Lower leg skin (tissue), 4 donors: ENCODE data around the gene SCN8A. TPM values are rescaled to one million over a fixed set of nuclear protein-coding genes. Genes with fewer than 3 reads are reported as not detected.

Experiments
- DNase-seq, 2 donors: peaks; one replicate each; pipeline ENCODE4 v3.0.0-alpha.2; 2019; ENCODE audit warnings: low spot score in 2 of 2
- H3K4me3 ChIP-seq: fragments of 200-600 bp; sonication (generic); 2 replicates; pipeline ENCODE4 v1.5.1; 2017; ENCODE audit warnings: mild to moderate bottlenecking, low read depth; ENCODE audit not compliant: poor library complexity, severe bottlenecking
- POLR2A ChIP-seq, 2 donors: fragments of 450-650 bp; IDR thresholded peaks; one replicate each; pipeline ENCODE4 v1.6.1; 2016 to 2017; ENCODE audit warnings: antibody characterized with exemption in 2 of 2, mild to moderate bottlenecking in 1 of 2, moderate library complexity in 1 of 2
- WGBS, 2 donors: methylation state at CpG; one replicate each; pipeline ENCODE4 v1.1.5; 2018; 5-methylcytosine and 5-hydroxymethylcytosine counted together
- intact Hi-C: fragments of 100-400 bp; cut with DNase I; formaldehyde crosslinking; loops from one replicate; pipeline ENCODE4 v1.15.0; 2023; ENCODE audit warnings: low total_unique reads
- total RNA-seq, 4 donors: library from RNA; depleted of rRNA; stranded (reverse); fragments of >200 nt; gene quantifications; one replicate each; pipeline ENCODE4 v1.1.0, GENCODE V29; 2016
- TF ChIP-seq, protein P1 (sequence below), 3 donors: fragments of 450-650 bp; IDR thresholded peaks; one replicate each; pipeline ENCODE4 v1.5.1; 2016; ENCODE audit warnings: antibody characterized with exemption in 3 of 3, mild to moderate bottlenecking in 3 of 3, moderate library complexity in 2 of 3

SCN8A gene
- total RNA-seq, 4 donors from 2014 or later: 0.42 to 0.80 (median 0.65) TPM

DNA sequence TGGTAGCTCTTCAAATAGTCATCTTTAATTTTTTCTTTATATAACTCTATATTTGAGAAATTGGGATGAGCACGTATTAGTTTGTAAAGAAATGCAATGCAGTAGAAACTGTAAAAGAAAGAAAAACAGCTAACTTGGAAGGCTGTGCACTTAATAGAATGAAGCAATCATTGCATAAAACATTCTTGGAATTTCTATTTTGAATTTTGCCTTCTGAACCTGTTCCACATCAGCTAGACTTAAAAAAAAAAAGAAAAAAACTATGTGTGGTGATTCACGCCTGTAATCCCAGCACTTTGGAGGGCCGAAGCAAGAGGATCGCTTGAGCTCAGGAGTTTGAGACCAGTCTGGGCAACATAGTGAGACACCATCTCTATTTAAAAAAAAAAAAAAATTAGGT lies 29.4 kb downstream of the SCN8A start:
- 88 to 94% methylated on average over 4 of the region's 4 CpGs for WGBS, 2 donors
- DNase-seq: no peak
- intact Hi-C loops: no loop called here
- no peak overlapping the region for H3K4me3 ChIP-seq
- TF ChIP-seq, protein P1, sequence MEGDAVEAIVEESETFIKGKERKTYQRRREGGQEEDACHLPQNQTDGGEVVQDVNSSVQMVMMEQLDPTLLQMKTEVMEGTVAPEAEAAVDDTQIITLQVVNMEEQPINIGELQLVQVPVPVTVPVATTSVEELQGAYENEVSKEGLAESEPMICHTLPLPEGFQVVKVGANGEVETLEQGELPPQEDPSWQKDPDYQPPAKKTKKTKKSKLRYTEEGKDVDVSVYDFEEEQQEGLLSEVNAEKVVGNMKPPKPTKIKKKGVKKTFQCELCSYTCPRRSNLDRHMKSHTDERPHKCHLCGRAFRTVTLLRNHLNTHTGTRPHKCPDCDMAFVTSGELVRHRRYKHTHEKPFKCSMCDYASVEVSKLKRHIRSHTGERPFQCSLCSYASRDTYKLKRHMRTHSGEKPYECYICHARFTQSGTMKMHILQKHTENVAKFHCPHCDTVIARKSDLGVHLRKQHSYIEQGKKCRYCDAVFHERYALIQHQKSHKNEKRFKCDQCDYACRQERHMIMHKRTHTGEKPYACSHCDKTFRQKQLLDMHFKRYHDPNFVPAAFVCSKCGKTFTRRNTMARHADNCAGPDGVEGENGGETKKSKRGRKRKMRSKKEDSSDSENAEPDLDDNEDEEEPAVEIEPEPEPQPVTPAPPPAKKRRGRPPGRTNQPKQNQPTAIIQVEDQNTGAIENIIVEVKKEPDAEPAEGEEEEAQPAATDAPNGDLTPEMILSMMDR (IDR thresholded peaks at IDR 0.05): no peak
- no peak for TF ChIP-seq POLR2A (IDR thresholded peaks at IDR 0.05)

DNA sequence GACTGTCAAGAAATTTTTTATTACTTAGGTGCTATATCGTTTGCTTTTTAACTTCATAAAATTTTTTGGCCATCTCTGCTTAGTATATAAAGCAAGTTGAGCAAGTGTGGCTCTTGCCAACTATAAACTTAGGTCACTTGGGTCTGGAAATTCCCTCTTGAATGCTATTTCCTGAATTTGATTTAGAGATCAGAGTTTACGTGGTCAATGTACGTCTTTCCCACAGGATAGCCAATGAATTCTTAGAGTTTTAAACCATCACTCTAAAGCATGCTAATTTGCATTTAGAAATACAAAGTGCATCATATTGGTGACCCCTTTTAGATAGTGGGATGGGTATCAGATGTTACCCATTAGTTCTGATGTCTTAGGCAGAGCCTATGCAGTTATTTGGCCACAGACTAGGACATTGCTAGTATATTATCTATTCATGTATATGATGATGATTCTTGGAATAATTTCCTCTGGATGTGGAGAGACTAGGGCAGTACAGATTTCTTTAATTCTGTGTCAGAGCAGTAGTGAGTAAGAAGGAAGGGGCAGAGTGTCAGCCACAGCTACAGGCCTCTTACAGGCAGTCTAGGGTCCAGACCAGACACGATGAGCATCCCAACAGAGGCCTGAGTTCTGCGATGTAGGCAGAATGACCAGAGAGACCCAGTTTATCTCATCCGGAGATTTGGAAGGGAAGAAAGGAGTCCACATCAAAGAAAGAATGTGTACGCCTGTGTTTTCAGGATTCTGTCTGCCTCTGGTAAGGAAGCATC lies 30.3 kb downstream of the SCN8A start:
- intact Hi-C loops: no loop called here
- TF ChIP-seq, protein P1 (IDR thresholded peaks at IDR 0.05): no peak
- no peak for TF ChIP-seq POLR2A (IDR thresholded peaks at IDR 0.05)
- WGBS, 2 donors: 64 to 65% methylated on average over 7 of the region's 7 CpGs
- no peak overlapping the region for H3K4me3 ChIP-seq
- no peak for DNase-seq

GRCh38 chr12:51622564-51622963 lies 31.5 kb downstream of the SCN8A start:
- DNase-seq: no peak
- H3K4me3 ChIP-seq: no peak overlapping the region
- 76 to 81% methylated on average over 1 of the region's 1 CpG for WGBS, 2 donors
- intact Hi-C loops: no loop called here
- TF ChIP-seq POLR2A (IDR thresholded peaks at IDR 0.05): no peak
- TF ChIP-seq, protein P1 (IDR thresholded peaks at IDR 0.05): no peak

- no peak overlapping the region for H3K4me3 ChIP-seq
- no peak for TF ChIP-seq POLR2A (IDR thresholded peaks at IDR 0.05)
- TF ChIP-seq, protein P1 (IDR thresholded peaks at IDR 0.05): no peak
- DNase-seq: no peak
- WGBS, 2 donors: 70 to 84% methylated on average over 4 of the region's 4 CpGs
- intact Hi-C loops: no loop called here
Observed at GRCh38 chr12:51625370-51625769, 34.3 kb downstream of the SCN8A start.

DNA sequence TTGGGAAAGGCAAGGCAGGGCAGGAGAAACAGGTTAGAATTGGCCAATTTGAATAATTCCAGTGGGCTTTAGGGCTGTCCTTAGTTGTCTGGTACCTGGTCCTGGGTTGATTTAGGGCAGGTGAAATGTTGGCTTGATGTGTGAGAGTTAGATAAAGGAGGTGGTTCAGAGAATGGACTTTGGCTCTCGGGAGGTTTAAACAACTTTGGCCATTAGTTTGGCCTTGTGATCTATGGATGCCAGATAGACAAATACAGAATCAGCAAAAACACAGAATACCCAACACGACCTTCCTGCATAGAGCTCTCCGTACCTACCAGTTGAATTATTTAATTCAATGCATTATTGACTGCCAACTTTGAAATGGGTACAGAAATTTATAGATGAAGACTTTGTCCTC lies 35.1 kb downstream of the SCN8A start:
- WGBS, 2 donors: 88% methylated on average over 3 of the region's 3 CpGs
- TF ChIP-seq, protein P1 (IDR thresholded peaks at IDR 0.05): no peak
- TF ChIP-seq POLR2A (IDR thresholded peaks at IDR 0.05): no peak
- DNase-seq: no peak
- intact Hi-C loops: no loop called here
- no peak overlapping the region for H3K4me3 ChIP-seq

- TF ChIP-seq POLR2A (IDR thresholded peaks at IDR 0.05): no peak
- TF ChIP-seq, protein P1 (IDR thresholded peaks at IDR 0.05): no peak
- DNase-seq: no peak
- intact Hi-C loops: no loop called here
- no peak overlapping the region for H3K4me3 ChIP-seq
Observed at GRCh38 chr12:51626629-51627028, 35.6 kb downstream of the SCN8A start.
